K562 (cell line): ENCODE measurements around the gene TTC23L. TPM values are rescaled to one million over a fixed set of nuclear protein-coding genes. Genes with fewer than 3 reads are reported as not detected.
A peak's percentile ranks its signal among the peaks of the same experiment; 100 is the strongest.

Source experiments
- PRPF4 ChIP-seq: fragments of 200-400 bp; formaldehyde crosslinking; IDR thresholded peaks from one replicate; pipeline ENCODE4 v1.6.1; 2017; ENCODE audit warnings: low read length, low read depth, mild to moderate bottlenecking; ENCODE audit not compliant: insufficient read depth, poor library complexity, severe bottlenecking
- STAT5A ChIP-seq: IDR thresholded peaks from 2 replicates; pipeline ENCODE4 v1.6.1; 2012; ENCODE audit warnings: low read length, inconsistent platforms, borderline replicate concordance
- ZNF12 ChIP-seq: sonication (generic); formaldehyde crosslinking; IDR thresholded peaks from 2 replicates; pipeline ENCODE4 v1.4.0; 2020; ENCODE audit warnings: mild to moderate bottlenecking, missing genetic modification reagents
- ZNF79 ChIP-seq: fragments of 250-450 bp; sonication (Bioruptor Pico); IDR thresholded peaks from 2 replicates; pipeline ENCODE4 v1.4.0; 2020; ENCODE audit warnings: low read depth, mild to moderate bottlenecking, moderate library complexity
- polyA plus RNA-seq, 8 experiments: library from polyadenylated mRNA; depleted of rRNA in 4 of 8; stranded (reverse) in 5 of 8; unstranded in 3 of 8; fragments of >200 nt; fragmentation: Nextera tagmentation in 2 of 8; fragmentation: Illumina TruSeq in 1 of 8; extraction: Ambion mirVana in 2 of 8; extraction: Trizol in 1 of 8; gene quantifications; 2 replicates each; pipeline versions ENCODE4 v1.2.1 to v1.2.3, GENCODE V29; 2011 to 2014; ENCODE audit warnings: inconsistent platforms in 1 of 8, missing spikeins in 1 of 8
- total RNA-seq, 7 experiments: library from RNA; depleted of rRNA in 6 of 7; stranded (reverse); fragments of >200 nt in 6 of 7; fragmentation: Illumina TruSeq in 2 of 7; extraction: Trizol in 2 of 7; gene quantifications; 2 replicates each; pipeline versions ENCODE4 v1.2.1 to v1.2.3, GENCODE V29; 2011 to 2021; ENCODE audit warnings: low replicate concordance in 1 of 7
- TF ChIP-seq, protein P1 (sequence below), 2 experiments: fragments of 450-650 bp; formaldehyde crosslinking in 1 of 2; IDR thresholded peaks; 2 replicates each; pipeline versions ENCODE4 v1.4.0 to v1.6.1; 2014 to 2020; ENCODE audit warnings: mild to moderate bottlenecking in 2 of 2, borderline replicate concordance in 1 of 2, low read depth in 1 of 2
- TF ChIP-seq, protein P2 (sequence below): fragments of 250-450 bp; sonication (Bioruptor Pico); IDR thresholded peaks from 2 replicates; pipeline ENCODE4 v1.8.0; 2022; ENCODE audit warnings: moderate library complexity, mild to moderate bottlenecking, inconsistent platforms
- TF ChIP-seq, protein P3 (sequence below): fragments of 250-450 bp; sonication (Bioruptor Pico); IDR thresholded peaks from 2 replicates; pipeline ENCODE4 v1.5.0; 2021; ENCODE audit warnings: mild to moderate bottlenecking, borderline replicate concordance
- TF ChIP-seq, protein P4 (sequence below): sonication (generic); formaldehyde crosslinking; IDR thresholded peaks from 2 replicates; pipeline ENCODE4 v1.8.0; 2023; ENCODE audit warnings: mild to moderate bottlenecking, missing genetic modification reagents

Gene TTC23L
- total and polyA plus RNA-seq, 9 of the 15 experiments (the other 6 are each of a cell fraction or from before 2014, with no cell fraction given): 0.03 to 0.32 (median 0.14) TPM; not detected in 2

DNA sequence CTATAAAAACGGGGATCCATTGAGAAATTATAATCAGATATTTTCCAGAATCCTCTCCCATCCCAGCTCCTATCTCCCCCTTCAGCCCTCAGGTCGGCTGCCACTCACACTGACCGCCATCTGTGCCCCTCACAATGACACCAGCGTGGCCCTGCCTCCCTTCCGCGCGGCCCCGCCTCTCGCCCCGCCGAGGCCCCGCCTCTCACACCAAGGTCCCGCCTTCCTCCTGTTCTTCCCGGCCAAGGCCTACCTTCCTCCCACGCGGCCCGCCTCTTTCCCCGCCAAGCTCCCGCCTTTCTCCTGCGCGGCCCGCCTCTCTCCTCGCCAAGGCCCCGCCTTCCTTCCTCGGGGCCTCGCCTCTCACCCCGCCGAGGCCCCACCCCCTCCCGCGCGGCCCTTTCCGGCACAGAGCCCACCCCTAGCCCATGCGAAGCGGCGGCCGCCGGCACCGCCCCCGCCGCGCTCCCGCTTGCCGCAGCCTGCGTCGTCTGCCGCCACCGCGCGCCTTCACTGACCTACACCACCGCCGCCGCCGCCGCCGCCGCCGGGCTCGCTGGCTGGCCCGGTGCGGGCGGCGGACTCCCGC, 90.3 kb downstream of the TTC23L start, which contains the start of gene DNAJC21 (continued):
- TF ChIP-seq, protein P1, sequence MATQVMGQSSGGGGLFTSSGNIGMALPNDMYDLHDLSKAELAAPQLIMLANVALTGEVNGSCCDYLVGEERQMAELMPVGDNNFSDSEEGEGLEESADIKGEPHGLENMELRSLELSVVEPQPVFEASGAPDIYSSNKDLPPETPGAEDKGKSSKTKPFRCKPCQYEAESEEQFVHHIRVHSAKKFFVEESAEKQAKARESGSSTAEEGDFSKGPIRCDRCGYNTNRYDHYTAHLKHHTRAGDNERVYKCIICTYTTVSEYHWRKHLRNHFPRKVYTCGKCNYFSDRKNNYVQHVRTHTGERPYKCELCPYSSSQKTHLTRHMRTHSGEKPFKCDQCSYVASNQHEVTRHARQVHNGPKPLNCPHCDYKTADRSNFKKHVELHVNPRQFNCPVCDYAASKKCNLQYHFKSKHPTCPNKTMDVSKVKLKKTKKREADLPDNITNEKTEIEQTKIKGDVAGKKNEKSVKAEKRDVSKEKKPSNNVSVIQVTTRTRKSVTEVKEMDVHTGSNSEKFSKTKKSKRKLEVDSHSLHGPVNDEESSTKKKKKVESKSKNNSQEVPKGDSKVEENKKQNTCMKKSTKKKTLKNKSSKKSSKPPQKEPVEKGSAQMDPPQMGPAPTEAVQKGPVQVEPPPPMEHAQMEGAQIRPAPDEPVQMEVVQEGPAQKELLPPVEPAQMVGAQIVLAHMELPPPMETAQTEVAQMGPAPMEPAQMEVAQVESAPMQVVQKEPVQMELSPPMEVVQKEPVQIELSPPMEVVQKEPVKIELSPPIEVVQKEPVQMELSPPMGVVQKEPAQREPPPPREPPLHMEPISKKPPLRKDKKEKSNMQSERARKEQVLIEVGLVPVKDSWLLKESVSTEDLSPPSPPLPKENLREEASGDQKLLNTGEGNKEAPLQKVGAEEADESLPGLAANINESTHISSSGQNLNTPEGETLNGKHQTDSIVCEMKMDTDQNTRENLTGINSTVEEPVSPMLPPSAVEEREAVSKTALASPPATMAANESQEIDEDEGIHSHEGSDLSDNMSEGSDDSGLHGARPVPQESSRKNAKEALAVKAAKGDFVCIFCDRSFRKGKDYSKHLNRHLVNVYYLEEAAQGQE (IDR thresholded peaks at IDR 0.05; ENCODE audit: borderline replicate concordance): peak; percentile 64
- TF ChIP-seq, protein P1 (CRISPR knock-in tag; IDR thresholded peaks at IDR 0.05; ENCODE audit: low read depth): no peak
- TF ChIP-seq, protein P2, sequence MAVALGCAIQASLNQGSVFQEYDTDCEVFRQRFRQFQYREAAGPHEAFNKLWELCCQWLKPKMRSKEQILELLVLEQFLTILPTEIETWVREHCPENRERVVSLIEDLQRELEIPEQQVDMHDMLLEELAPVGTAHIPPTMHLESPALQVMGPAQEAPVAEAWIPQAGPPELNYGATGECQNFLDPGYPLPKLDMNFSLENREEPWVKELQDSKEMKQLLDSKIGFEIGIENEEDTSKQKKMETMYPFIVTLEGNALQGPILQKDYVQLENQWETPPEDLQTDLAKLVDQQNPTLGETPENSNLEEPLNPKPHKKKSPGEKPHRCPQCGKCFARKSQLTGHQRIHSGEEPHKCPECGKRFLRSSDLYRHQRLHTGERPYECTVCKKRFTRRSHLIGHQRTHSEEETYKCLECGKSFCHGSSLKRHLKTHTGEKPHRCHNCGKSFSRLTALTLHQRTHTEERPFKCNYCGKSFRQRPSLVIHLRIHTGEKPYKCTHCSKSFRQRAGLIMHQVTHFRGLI: no peak
- no peak for TF ChIP-seq PRPF4
- TF ChIP-seq, protein P3, sequence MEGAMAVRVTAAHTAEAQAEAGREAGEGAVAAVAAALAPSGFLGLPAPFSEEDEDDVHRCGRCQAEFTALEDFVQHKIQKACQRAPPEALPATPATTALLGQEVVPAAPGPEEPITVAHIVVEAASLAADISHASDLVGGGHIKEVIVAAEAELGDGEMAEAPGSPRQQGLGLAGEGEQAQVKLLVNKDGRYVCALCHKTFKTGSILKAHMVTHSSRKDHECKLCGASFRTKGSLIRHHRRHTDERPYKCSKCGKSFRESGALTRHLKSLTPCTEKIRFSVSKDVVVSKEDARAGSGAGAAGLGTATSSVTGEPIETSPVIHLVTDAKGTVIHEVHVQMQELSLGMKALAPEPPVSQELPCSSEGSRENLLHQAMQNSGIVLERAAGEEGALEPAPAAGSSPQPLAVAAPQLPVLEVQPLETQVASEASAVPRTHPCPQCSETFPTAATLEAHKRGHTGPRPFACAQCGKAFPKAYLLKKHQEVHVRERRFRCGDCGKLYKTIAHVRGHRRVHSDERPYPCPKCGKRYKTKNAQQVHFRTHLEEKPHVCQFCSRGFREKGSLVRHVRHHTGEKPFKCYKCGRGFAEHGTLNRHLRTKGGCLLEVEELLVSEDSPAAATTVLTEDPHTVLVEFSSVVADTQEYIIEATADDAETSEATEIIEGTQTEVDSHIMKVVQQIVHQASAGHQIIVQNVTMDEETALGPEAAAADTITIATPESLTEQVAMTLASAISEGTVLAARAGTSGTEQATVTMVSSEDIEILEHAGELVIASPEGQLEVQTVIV: no peak
- TF ChIP-seq, protein P4, sequence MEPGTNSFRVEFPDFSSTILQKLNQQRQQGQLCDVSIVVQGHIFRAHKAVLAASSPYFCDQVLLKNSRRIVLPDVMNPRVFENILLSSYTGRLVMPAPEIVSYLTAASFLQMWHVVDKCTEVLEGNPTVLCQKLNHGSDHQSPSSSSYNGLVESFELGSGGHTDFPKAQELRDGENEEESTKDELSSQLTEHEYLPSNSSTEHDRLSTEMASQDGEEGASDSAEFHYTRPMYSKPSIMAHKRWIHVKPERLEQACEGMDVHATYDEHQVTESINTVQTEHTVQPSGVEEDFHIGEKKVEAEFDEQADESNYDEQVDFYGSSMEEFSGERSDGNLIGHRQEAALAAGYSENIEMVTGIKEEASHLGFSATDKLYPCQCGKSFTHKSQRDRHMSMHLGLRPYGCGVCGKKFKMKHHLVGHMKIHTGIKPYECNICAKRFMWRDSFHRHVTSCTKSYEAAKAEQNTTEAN (CRISPR knock-in tag): no peak
- no peak for TF ChIP-seq ZNF79
- no peak for TF ChIP-seq ZNF12 (CRISPR knock-in tag)
- no peak for TF ChIP-seq STAT5A
